GM04504 (cell line): ENCODE data around the gene FGG.
"Not testable (repeated sequence)": the region's sequence is repeated elsewhere in the genome, so short reads cannot be mapped to it uniquely, and the experiment has no call there.

Experiments used
- DNase-seq: peaks from one replicate; pipeline ENCODE4 v3.0.0-alpha.2; 2012; ENCODE audit warnings: low read depth

FGG gene

GRCh38 chr4:154610582-154610981, 1.9 kb downstream of the FGG start:
- no peak for DNase-seq

GRCh38 chr4:154609532-154609931, 2.9 kb downstream of the FGG start:
- no peak for DNase-seq

DNA sequence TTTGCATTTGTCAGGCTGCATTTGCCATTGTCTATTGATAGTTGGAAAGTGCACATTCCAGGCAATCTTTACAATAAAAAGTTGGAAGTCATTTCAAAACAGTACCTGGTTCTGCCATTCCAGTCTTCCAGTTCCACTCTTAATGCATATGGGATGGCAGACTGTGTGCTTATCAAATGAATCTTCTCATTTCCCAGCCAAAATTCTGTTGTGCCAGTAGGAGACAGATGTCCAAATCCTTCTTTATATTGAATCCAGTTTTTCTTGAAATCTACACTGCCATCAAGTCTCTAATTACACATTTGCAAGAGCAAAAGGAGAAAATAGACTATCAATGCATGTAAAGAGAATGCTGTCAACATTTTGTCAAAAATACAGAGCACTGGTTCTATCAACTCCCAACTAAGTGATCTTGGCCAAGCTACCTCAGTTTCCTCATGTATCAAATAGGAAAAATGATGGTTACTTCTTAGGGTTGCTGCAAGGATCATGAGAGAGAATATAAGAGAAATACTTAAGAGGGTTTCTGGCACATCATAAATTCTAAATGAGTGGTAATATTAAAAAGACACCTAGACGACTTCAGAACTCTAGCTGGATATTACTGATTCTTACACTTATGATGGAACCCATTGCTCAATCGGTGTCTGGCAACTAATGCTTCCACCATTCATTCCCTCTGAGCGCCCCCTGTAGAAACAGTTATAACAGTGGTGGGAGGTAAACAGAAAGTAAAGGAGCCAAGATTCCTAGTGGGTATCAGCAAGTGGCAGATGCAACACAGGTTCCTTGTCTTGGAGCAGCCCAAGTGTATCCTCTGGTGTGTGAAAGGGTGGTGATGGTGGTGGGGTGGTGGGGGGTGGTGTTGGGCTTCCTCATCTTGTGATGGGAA, 3.8 kb downstream of the FGG start:
- DNase-seq = no peak

DNA sequence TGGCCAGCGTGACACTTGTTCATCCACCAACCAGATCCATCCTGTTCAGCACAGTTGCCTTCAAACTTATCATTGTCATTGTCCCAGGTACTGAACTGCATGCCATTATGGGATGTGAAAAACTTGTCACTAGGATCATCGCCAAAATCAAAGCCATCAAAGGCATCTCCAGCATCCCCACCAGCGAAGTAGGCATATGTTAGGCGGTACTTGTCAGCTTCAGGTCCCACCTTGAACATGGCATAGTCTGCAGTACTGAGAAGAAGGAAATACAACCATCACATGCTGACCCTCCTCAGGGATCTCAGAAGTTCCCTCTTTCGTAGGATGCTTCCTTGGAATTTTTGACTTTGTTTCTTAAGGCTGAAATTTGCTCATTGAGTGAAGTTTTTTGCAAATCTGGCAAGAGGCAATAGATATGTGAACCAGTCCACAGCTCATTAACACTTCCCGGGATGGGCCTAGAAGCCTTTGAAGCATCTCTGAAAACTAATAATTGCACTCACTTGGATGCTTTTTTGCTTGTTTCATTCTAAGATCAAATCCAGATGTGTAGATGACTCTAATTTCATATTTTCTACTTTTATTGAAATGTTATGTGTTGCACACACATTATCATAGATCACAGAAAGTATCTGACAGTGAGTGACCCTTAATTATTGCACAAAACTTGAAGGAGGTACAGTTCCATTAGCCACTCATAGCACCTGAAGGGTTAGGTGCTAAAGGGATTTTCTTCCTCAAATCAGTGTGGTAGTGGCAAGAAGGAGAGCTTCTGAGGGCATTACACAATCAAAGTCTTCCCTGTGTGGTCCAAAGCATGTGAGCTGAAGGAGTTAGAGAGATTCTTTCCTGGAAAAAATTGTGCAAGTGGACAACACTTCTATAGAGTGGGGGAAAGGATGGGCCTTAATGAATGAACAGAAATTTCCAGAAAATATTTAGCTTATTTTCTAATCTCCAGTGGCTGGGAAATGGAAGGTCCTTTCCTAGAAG, 5.4 kb downstream of the FGG start:
- DNase-seq = no peak

DNA sequence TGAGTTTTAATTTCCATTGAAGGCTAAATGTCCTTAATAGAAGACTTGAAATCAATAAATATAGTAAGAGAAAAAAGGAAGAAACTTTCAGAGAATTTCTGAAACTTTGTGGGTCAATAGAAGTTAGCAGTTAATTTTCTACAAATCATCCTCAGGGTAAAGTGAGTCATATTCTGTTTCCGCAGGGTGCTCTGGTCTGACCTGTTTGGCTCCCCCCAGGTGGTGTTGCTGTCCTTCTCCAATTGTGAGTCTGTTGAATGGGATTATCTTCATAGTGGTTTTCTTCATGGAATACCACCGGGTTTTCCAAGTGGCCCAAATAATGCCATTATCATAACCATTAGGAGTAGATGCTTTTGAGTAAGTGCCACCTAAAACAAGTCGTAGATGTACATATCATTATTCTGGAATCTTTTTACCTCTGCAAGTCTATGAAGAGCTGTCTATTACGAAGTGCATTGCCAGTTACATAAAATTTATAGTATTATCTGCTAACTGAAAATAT, 7.7 kb downstream of the FGG start:
- DNase-seq = no peak

GRCh38 chr4:154603033-154603943, 9.2 kb downstream of the FGG start:
- no peak for DNase-seq

GRCh38 chr4:154602404-154603020, 9.9 kb downstream of the FGG start:
- no peak for DNase-seq

- DNase-seq = no peak
Observed at GRCh38 chr4:154597798-154598774, 14.4 kb downstream of the FGG start.

GRCh38 chr4:154597281-154597680, 15.2 kb downstream of the FGG start:
- not testable (repeated sequence) for DNase-seq

DNA sequence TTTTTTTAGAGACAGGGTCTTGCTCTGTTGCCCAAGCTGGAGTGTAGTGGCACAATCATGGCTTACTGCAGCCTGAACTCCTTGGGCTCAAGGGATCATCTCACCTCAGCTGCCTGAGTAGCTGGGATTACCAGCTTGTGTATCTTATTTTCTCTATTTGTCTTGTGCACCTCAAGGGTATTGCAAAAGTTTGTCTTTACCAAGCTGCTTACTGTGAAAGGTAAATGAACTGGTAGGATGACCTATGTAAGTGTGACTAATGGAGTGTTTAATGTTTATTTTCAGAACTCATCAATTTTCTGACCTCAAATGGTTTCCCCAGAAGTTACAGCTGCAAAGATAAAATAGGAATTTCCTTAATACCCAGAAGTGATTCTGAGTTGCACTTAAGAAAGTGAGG, 16.6 kb downstream of the FGG start:
- DNase-seq = no peak

- not testable (repeated sequence) for DNase-seq
Observed at GRCh38 chr4:154594343-154594742, 18.1 kb downstream of the FGG start.

GRCh38 chr4:154593868-154594267, 18.6 kb downstream of the FGG start:
- DNase-seq = no peak

GRCh38 chr4:154591890-154592289, 20.6 kb downstream of the FGG start:
- DNase-seq = no peak

DNA sequence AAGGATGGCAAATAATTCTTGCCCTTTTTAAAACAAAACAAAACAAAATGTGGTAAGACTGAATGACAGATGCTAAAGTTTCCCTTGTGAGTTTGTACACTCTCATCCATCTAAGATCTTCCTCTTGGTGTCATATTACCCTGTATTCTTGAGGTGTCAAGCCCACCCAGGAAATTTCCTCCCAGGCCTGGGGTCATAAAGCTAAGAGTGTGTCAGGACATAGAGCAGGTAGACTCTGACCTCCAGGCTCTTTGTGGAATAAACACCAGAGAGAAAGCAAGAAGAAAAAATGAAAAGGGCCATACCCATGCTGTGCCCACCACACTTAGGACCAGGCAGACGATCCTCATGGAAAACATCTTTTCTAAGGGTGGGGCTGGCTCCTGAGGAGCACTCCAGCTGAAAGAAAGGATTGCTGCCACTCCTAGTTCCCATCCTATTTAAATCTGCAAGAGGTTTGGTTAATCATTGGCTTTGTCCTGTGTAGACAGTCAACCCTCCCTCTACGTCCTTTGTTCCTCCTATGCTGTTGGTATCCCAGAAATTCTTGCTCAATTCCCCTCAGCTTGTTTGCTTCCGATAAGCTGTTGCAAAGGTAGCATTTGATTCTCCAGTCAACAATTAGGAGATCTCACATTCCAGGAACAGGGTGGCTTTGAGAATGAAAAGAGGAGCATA, 22.0 kb downstream of the FGG start, which contains the start of gene FGA:
FGA (minus strand) TSS at position 414 of the 678 bp plus-strand sequence; CDS start at position 359, 55 bp downstream.
- no peak for DNase-seq

GRCh38 chr4:154589296-154590197, 22.9 kb downstream of the FGG start:
- DNase-seq = no peak

DNA sequence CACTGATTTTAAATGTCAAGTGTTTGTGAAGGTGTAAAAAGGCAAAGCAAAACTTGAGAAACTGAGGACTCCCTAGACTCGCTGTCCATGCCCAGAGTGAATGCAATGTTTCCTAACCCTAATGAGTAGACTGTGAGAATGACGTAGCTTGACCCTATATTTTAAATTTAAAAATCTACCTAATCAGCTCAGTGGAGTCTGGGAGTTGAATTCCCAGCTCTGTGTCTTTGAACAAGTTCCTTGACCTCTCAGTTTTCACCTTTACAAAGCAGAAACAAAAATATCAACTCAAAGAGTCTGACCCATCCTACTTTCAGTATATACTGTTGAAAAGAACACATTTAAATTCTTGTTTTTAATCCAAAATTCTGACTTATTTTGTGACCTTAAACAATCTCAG, 24.3 kb downstream of the FGG start:
- DNase-seq = no peak

DNA sequence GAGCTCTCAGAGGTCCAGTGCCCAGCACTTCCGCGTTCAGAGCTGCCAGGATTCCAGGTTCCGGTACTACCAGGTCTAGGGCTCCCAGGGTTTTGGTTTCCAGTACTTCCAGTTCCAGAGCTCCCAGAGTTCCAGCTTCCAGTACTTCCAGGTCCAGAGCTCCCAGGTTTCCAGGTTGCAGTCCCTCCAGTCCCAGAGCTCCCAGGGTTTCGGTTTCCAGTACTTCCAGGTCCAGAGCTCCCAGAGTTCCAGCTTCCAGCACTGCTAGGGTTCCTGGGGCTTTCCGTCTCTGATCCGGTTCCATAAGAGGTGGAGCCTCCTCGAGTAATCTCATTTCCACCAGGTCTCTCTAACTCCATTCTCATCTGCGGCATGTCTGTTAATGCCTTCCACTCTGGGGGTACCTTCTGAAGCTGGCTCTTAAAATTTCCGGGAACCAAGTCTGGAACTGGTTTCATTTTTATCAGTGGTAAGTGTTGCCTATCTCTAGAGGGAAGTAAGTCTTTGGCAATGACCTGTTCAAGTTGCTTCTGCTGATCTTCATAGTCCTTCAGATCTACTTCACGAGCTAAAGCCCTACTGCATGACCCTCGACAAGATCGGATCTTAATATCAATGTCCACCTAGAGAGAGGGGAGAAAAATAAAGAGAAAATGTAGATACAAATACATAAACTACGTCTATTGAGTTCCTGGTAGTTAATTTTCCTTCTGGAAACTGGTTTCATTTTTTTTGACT, 26.0 kb downstream of the FGG start:
- no peak for DNase-seq
